GM19324 (cell line): ENCODE data around the gene ATP6AP1.
"Not testable (repeated sequence)": the region's sequence is repeated elsewhere in the genome, so short reads cannot be mapped to it uniquely, and the experiment has no call there.

Source experiments
- ATAC-seq: cut with Tn5 transposase; IDR thresholded peaks from one replicate; pipeline ENCODE4 v1.9.1; 2021; ENCODE audit warnings: mild to moderate bottlenecking, moderate library complexity; ENCODE audit not compliant: unreplicated experiment, low FRiP score

ATP6AP1 gene

GRCh38 chrX:154428176-154429171 lies at the start of gene ATP6AP1:
Gene ATP6AP1 (plus strand): TSS chrX:154428677. CDS start chrX:154428693, 16 bp downstream.
- ATAC-seq: peak; percentile 88

- peak; percentile 85 for ATAC-seq
These were observed 49.5 kb upstream of the ATP6AP1 start, which contains the start of gene EMD for GRCh38 chrX:154378799-154379568. Gene EMD (plus strand): TSS chrX:154379295. CDS start chrX:154379485, 190 bp downstream.

- ATAC-seq: no peak
These were observed 48.9 kb upstream of the ATP6AP1 start for GRCh38 chrX:154379569-154379951.

- ATAC-seq: no peak
These were observed 48.3 kb upstream of the ATP6AP1 start for GRCh38 chrX:154380153-154380552.

GRCh38 chrX:154380787-154381186 lies 47.7 kb upstream of the ATP6AP1 start:
- no peak for ATAC-seq

GRCh38 chrX:154381271-154381670 lies 47.2 kb upstream of the ATP6AP1 start:
- no peak for ATAC-seq

- ATAC-seq: no peak
These were observed 45.9 kb upstream of the ATP6AP1 start for GRCh38 chrX:154382483-154383069.

- ATAC-seq: no peak
These were observed 44.9 kb upstream of the ATP6AP1 start for GRCh38 chrX:154383359-154384283.

- no peak for ATAC-seq
These were observed 44.1 kb upstream of the ATP6AP1 start for GRCh38 chrX:154384284-154384892.

GRCh38 chrX:154388094-154388493 lies 40.4 kb upstream of the ATP6AP1 start:
- ATAC-seq: not testable (repeated sequence)

GRCh38 chrX:154388649-154389048 lies 39.8 kb upstream of the ATP6AP1 start:
- ATAC-seq: not testable (repeated sequence)

GRCh38 chrX:154389812-154390747 lies 38.4 kb upstream of the ATP6AP1 start:
- peak; percentile 69 for ATAC-seq

- not testable (repeated sequence) for ATAC-seq
These were observed 32.1 kb upstream of the ATP6AP1 start for GRCh38 chrX:154396363-154396762.

- ATAC-seq: peak; percentile 47
These were observed 31.2 kb upstream of the ATP6AP1 start for GRCh38 chrX:154396973-154397887.

- ATAC-seq: peak; percentile 85
These were observed 30.4 kb upstream of the ATP6AP1 start, which contains the start of gene RPL10 for GRCh38 chrX:154397888-154398667. Gene RPL10 (plus strand): TSS chrX:154398377. CDS start chrX:154398520, 143 bp downstream.
